Hepatocyte (in vitro differentiated cells): ENCODE data around the gene DPH2.

Experiments used
- CTCF ChIP-seq: fragments of 200-600 bp; sonication (generic); IDR thresholded peaks from 2 replicates; pipeline ENCODE4 v1.5.1; 2016; ENCODE audit warnings: antibody characterized with exemption, mild to moderate bottlenecking; ENCODE audit not compliant: poor library complexity
- EZH2 ChIP-seq: fragments of 200-600 bp; sonication (generic); IDR thresholded peaks from 2 replicates; pipeline ENCODE4 v1.6.1; 2016; ENCODE audit warnings: antibody characterized with exemption, mild to moderate bottlenecking, borderline replicate concordance
- EZH2phosphoT487 ChIP-seq: fragments of 200-600 bp; sonication (generic); IDR thresholded peaks from one replicate; pipeline ENCODE4 v1.6.1; 2018; ENCODE audit warnings: antibody characterized with exemption, mild to moderate bottlenecking, low read depth, moderate library complexity; ENCODE audit not compliant: unreplicated experiment, severe bottlenecking

- no peak for TF ChIP-seq CTCF
- TF ChIP-seq EZH2: no peak
- no peak for TF ChIP-seq EZH2phosphoT487
Observed at GRCh38 chr1:43935711-43936427, 33.9 kb upstream of the DPH2 start.
